GM23338 (cell line): ENCODE measurements around the gene ADORA1. TPM values are rescaled to one million over a fixed set of nuclear protein-coding genes. Genes with fewer than 3 reads are reported as not detected.

Experiments
- ATAC-seq: fragments of 200-7000 bp; cut with Tn5 transposase; 3 replicates; pipeline ENCODE4 v1.9.1; 2020
- DNase-seq: peaks from one replicate; pipeline ENCODE4 v3.0.0-alpha.2; 2015; ENCODE audit warnings: low spot score
- H2AFZ ChIP-seq: fragments of 200-600 bp; sonication (generic); 2 replicates; pipeline ENCODE4 v1.8.0; 2016; ENCODE audit warnings: antibody characterized with exemption, mild to moderate bottlenecking, moderate library complexity
- H3F3A ChIP-seq: fragments of 200-600 bp; sonication (generic); replicated peaks from 2 replicates; pipeline ENCODE4 v1.8.0; 2017; ENCODE audit warnings: antibody characterized with exemption, mixed run types, low read depth
- H3K27ac ChIP-seq: fragments of 200-600 bp; sonication (generic); 2 replicates; pipeline ENCODE4 v1.6.1; 2016; ENCODE audit warnings: low read depth
- H3K27me3 ChIP-seq: fragments of 200-600 bp; sonication (generic); 2 replicates; pipeline ENCODE4 v1.8.0; 2016; ENCODE audit warnings: mild to moderate bottlenecking, mixed run types, moderate library complexity; ENCODE audit not compliant: insufficient read depth
- H3K36me3 ChIP-seq: fragments of 200-600 bp; sonication (generic); 2 replicates; pipeline ENCODE4 v1.8.0; 2016; ENCODE audit warnings: mild to moderate bottlenecking; ENCODE audit not compliant: insufficient read depth
- H3K4me1 ChIP-seq: fragments of 200-600 bp; sonication (generic); 2 replicates; pipeline ENCODE4 v1.8.0; 2016; ENCODE audit warnings: mild to moderate bottlenecking, moderate library complexity; ENCODE audit not compliant: insufficient read depth
- H3K4me2 ChIP-seq: fragments of 200-600 bp; sonication (generic); 2 replicates; pipeline ENCODE4 v1.7.1; 2017; ENCODE audit warnings: mixed run types
- H3K4me3 ChIP-seq: fragments of 200-600 bp; sonication (generic); 2 replicates; pipeline ENCODE4 v1.6.1; 2016; ENCODE audit warnings: mixed run types
- H3K79me2 ChIP-seq: fragments of 200-600 bp; sonication (generic); replicated peaks from 2 replicates; pipeline ENCODE4 v1.8.0; 2017; ENCODE audit warnings: mild to moderate bottlenecking; ENCODE audit not compliant: insufficient read depth
- H3K9me2 ChIP-seq: fragments of 200-600 bp; sonication (generic); 2 replicates; pipeline ENCODE4 v1.8.0; 2017; ENCODE audit not compliant: insufficient read depth
- H4K20me1 ChIP-seq: fragments of 200-600 bp; sonication (generic); replicated peaks from 2 replicates; pipeline ENCODE4 v1.8.0; 2017; ENCODE audit warnings: mild to moderate bottlenecking; ENCODE audit not compliant: insufficient read depth
- H3K27ac Mint-ChIP-seq: 2 replicates; pipeline ENCODE4 v1.8.0; 2020; ENCODE audit warnings: inconsistent platforms, mild to moderate bottlenecking, moderate library complexity, mixed read lengths
- H3K27me3 Mint-ChIP-seq: 3 replicates; pipeline ENCODE4 v1.8.0; 2022; ENCODE audit warnings: low read depth, mild to moderate bottlenecking, moderate library complexity, mixed read lengths, inconsistent platforms; ENCODE audit not compliant: insufficient read depth, poor library complexity
- H3K36me3 Mint-ChIP-seq: 3 replicates; pipeline ENCODE4 v1.8.0; 2021; ENCODE audit warnings: low read depth, mild to moderate bottlenecking, inconsistent platforms, moderate library complexity, mixed read lengths
- H3K4me1 Mint-ChIP-seq: 3 replicates; pipeline ENCODE4 v1.8.0; 2020; ENCODE audit warnings: mild to moderate bottlenecking, inconsistent platforms, mixed read lengths
- H3K4me3 Mint-ChIP-seq: 3 replicates; pipeline ENCODE4 v1.8.0; 2021; ENCODE audit warnings: moderate library complexity, mild to moderate bottlenecking, inconsistent platforms, mixed read lengths
- H3K9me3 Mint-ChIP-seq: 3 replicates; pipeline ENCODE4 v1.8.0; 2020; ENCODE audit warnings: moderate library complexity, mild to moderate bottlenecking, inconsistent platforms, mixed read lengths
- CREB1 ChIP-seq: fragments of 250-450 bp; sonication (Bioruptor Pico); IDR thresholded peaks from 2 replicates; pipeline ENCODE4 v1.5.0; 2020; ENCODE audit warnings: low read depth, mild to moderate bottlenecking, moderate library complexity
- CTCF ChIP-seq, 2 experiments: fragments of 200-600 bp in 1 of 2; sonication (generic) in 1 of 2; conservative IDR thresholded peaks; 2 replicates each; pipeline versions ENCODE4 v1.5.1 to v1.6.1; 2016 to 2017; ENCODE audit warnings: antibody characterized with exemption in 2 of 2, low read depth in 2 of 2, mild to moderate bottlenecking in 2 of 2, moderate library complexity in 1 of 2
- EZH2 ChIP-seq: fragments of 200-600 bp; sonication (generic); IDR thresholded peaks from one replicate; pipeline ENCODE4 v1.8.0; 2017; ENCODE audit warnings: antibody characterized with exemption, mild to moderate bottlenecking, low read depth; ENCODE audit not compliant: unreplicated experiment
- EZH2phosphoT487 ChIP-seq: fragments of 200-600 bp; sonication (generic); IDR thresholded peaks from one replicate; pipeline ENCODE4 v1.8.1; 2018; ENCODE audit warnings: antibody characterized with exemption; ENCODE audit not compliant: unreplicated experiment
- JUNB ChIP-seq: IDR thresholded peaks from one replicate; pipeline ENCODE4 v1.6.1; 2016; ENCODE audit warnings: antibody characterized with exemption; ENCODE audit not compliant: unreplicated experiment
- NANOG ChIP-seq: IDR thresholded peaks from 2 replicates; pipeline ENCODE4 v1.6.1; 2016; ENCODE audit warnings: antibody characterized with exemption, borderline replicate concordance
- POLR2AphosphoS5 ChIP-seq: IDR thresholded peaks from 2 replicates; pipeline ENCODE4 v1.6.1; 2016; ENCODE audit warnings: antibody characterized with exemption, low read depth
- STAT1 ChIP-seq: IDR thresholded peaks from one replicate; pipeline ENCODE4 v1.6.1; 2016; ENCODE audit warnings: antibody characterized with exemption; ENCODE audit not compliant: unreplicated experiment
- ZNF114 ChIP-seq: fragments of 250-450 bp; sonication (Bioruptor Pico); IDR thresholded peaks from 2 replicates; pipeline ENCODE4 v1.5.0; 2020; ENCODE audit warnings: mild to moderate bottlenecking, moderate library complexity
- ZNF331 ChIP-seq: fragments of 250-450 bp; sonication (Bioruptor Pico); IDR thresholded peaks from 2 replicates; pipeline ENCODE4 v1.5.0; 2020; ENCODE audit warnings: low read depth, mild to moderate bottlenecking, moderate library complexity
- ZNF462 ChIP-seq: fragments of 250-450 bp; sonication (Bioruptor Pico); IDR thresholded peaks from 2 replicates; pipeline ENCODE4 v1.5.0; 2020; ENCODE audit warnings: mild to moderate bottlenecking, moderate library complexity
- polyA plus RNA-seq: library from polyadenylated mRNA; unstranded; fragments of >200 nt; fragmentation: Nextera tagmentation; extraction: Ambion mirVana; gene quantifications from 2 replicates; pipeline ENCODE4 v1.2.1, GENCODE V29; 2016
- total RNA-seq: library from RNA; depleted of rRNA; stranded (reverse); fragments of >200 nt; shearing (Covaris generic); gene quantifications from 2 replicates; pipeline ENCODE4 v1.2.3, GENCODE V29; 2014
- TF ChIP-seq, protein P1 (sequence below): IDR thresholded peaks from one replicate; pipeline ENCODE4 v1.6.1; 2018; ENCODE audit warnings: antibody characterized with exemption; ENCODE audit not compliant: unreplicated experiment
- TF ChIP-seq, protein P2 (sequence below): IDR thresholded peaks from 2 replicates; pipeline ENCODE4 v1.6.1; 2016; ENCODE audit warnings: antibody characterized with exemption

Gene ADORA1
- total and polyA plus RNA-seq, 2 experiments from 2014 or later = 0.63 to 1.8 TPM

DNA sequence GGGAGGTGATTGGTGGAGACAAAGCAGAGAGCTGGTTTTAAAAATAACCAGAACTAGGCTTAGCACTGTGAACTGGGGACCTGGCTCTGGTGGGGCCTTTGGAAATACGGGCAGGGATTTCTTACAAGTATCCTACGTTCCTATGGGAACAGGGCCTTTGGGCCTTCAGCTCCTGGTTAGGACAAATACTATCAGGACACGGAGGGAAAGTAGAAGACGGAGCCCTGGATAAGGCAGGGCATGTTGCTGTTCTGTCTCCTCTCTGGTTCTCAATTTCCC is 36.4 kb upstream of the ADORA1 start:
- Histone ChIP-seq H3K9me2 (peaks cover 3% of the 10 kb centered on the region; the same call in 1 of the 2 replicates), H3K27ac (no peak overlapping the region), H3K27me3 (no peaks in the 10 kb centered on the region), H3F3A (no peaks in the 10 kb centered on the region), H3K4me1 (no peaks in the 10 kb centered on the region), H2AFZ (no peak overlapping the region), H3K79me2 (no peaks in the 10 kb centered on the region), H3K4me3 (no peak overlapping the region), H4K20me1 (no peaks in the 10 kb centered on the region), H3K36me3 (peaks cover 3% of the 10 kb centered on the region; the same call in 1 of the 2 replicates), H3K4me2 (no peak overlapping the region)
- no peak overlapping the region for H3K4me3 Mint-ChIP-seq
- H3K4me1 Mint-ChIP-seq = peaks cover 22% of the 10 kb centered on the region
- peaks cover 8% of the 10 kb centered on the region for H3K27me3 Mint-ChIP-seq
- peaks cover 10% of the 10 kb centered on the region for H3K36me3 Mint-ChIP-seq
- peaks cover 17% of the 10 kb centered on the region for H3K9me3 Mint-ChIP-seq
- ATAC-seq = no peak
- no peak for DNase-seq
- TF ChIP-seq ZNF331 (CRISPR knock-in tag) = no peak
- TF ChIP-seq STAT1 = no peak
- TF ChIP-seq ZNF114 (CRISPR knock-in tag) = no peak
- TF ChIP-seq, protein P1, sequence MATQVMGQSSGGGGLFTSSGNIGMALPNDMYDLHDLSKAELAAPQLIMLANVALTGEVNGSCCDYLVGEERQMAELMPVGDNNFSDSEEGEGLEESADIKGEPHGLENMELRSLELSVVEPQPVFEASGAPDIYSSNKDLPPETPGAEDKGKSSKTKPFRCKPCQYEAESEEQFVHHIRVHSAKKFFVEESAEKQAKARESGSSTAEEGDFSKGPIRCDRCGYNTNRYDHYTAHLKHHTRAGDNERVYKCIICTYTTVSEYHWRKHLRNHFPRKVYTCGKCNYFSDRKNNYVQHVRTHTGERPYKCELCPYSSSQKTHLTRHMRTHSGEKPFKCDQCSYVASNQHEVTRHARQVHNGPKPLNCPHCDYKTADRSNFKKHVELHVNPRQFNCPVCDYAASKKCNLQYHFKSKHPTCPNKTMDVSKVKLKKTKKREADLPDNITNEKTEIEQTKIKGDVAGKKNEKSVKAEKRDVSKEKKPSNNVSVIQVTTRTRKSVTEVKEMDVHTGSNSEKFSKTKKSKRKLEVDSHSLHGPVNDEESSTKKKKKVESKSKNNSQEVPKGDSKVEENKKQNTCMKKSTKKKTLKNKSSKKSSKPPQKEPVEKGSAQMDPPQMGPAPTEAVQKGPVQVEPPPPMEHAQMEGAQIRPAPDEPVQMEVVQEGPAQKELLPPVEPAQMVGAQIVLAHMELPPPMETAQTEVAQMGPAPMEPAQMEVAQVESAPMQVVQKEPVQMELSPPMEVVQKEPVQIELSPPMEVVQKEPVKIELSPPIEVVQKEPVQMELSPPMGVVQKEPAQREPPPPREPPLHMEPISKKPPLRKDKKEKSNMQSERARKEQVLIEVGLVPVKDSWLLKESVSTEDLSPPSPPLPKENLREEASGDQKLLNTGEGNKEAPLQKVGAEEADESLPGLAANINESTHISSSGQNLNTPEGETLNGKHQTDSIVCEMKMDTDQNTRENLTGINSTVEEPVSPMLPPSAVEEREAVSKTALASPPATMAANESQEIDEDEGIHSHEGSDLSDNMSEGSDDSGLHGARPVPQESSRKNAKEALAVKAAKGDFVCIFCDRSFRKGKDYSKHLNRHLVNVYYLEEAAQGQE = no peak
- TF ChIP-seq NANOG = no peak
- no peak for TF ChIP-seq POLR2AphosphoS5
- TF ChIP-seq CTCF (conservative IDR thresholded peaks at IDR 0.05; ENCODE audit: low read depth in 2 of 2) = no peak
- no peak for TF ChIP-seq JUNB
- no peak for TF ChIP-seq CREB1 (CRISPR knock-in tag)
- no peak for TF ChIP-seq EZH2
- TF ChIP-seq, protein P2, sequence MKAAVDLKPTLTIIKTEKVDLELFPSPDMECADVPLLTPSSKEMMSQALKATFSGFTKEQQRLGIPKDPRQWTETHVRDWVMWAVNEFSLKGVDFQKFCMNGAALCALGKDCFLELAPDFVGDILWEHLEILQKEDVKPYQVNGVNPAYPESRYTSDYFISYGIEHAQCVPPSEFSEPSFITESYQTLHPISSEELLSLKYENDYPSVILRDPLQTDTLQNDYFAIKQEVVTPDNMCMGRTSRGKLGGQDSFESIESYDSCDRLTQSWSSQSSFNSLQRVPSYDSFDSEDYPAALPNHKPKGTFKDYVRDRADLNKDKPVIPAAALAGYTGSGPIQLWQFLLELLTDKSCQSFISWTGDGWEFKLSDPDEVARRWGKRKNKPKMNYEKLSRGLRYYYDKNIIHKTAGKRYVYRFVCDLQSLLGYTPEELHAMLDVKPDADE = no peak
- no peak for TF ChIP-seq ZNF462 (CRISPR knock-in tag)
- no peak for TF ChIP-seq EZH2phosphoT487
- H3K27ac Mint-ChIP-seq = no peak overlapping the region
